ENCODE data around the gene TRIM47. TPM values are rescaled to one million over a fixed set of nuclear protein-coding genes. Genes with fewer than 3 reads are reported as not detected.
"Not testable (repeated sequence)": the region's sequence is repeated elsewhere in the genome, so short reads cannot be mapped to it uniquely, and the experiment has no call there.

The TRIM47 gene
- total RNA-seq, 1 donor from 2014 or later, result 33.4 TPM

GRCh38 chr17:75875182-75875939, 3.0 kb downstream of the TRIM47 start:
- intact Hi-C loops (cut with DNase I), result no loop called here
- ATAC-seq (ENCODE audit: poor library complexity) (no peak), DNase-seq (peak; percentile 65)

GRCh38 chr17:75874323-75875181, 3.8 kb downstream of the TRIM47 start:
- ATAC-seq (ENCODE audit: poor library complexity) (no peak), DNase-seq (no peak)
- intact Hi-C loops (cut with DNase I), result no loop called here

GRCh38 chr17:75873587-75874322, 4.6 kb downstream of the TRIM47 start:
- no peak for ATAC-seq (ENCODE audit: poor library complexity)

GRCh38 chr17:75872434-75873351, 5.7 kb downstream of the TRIM47 start:
- DNase-seq, result peak; percentile 89
- intact Hi-C loops (cut with DNase I), result no loop called here
- ATAC-seq (ENCODE audit: poor library complexity), result peak; percentile 54

More at GRCh38 chr17:75873587-75874322, 4.6 kb downstream of the TRIM47 start:
- no peak for DNase-seq
- intact Hi-C loops (cut with DNase I), result no loop called here

GRCh38 chr17:75870228-75870627, 8.2 kb downstream of the TRIM47 start:
- ATAC-seq (ENCODE audit: poor library complexity); DNase-seq; intact Hi-C loops (cut with DNase I): not testable (repeated sequence)

GRCh38 chr17:75869282-75870141, 8.9 kb downstream of the TRIM47 start:
- intact Hi-C loops (cut with DNase I), result no loop called here
- peak; percentile 50 for ATAC-seq (ENCODE audit: poor library complexity)
- peak; percentile 84 for DNase-seq

- intact Hi-C loops (cut with DNase I), result not testable (repeated sequence)
Observed at GRCh38 chr17:75868730-75869281, 9.6 kb downstream of the TRIM47 start.

GRCh38 chr17:75865404-75866188, 12.8 kb downstream of the TRIM47 start:
- DNase-seq; intact Hi-C loops (cut with DNase I); ATAC-seq (ENCODE audit: poor library complexity): not testable (repeated sequence)

More at GRCh38 chr17:75868730-75869281, 9.6 kb downstream of the TRIM47 start:
- ATAC-seq (ENCODE audit: poor library complexity); DNase-seq: not testable (repeated sequence)

GRCh38 chr17:75864887-75865286, 13.5 kb downstream of the TRIM47 start:
- intact Hi-C loops (cut with DNase I); ATAC-seq (ENCODE audit: poor library complexity); DNase-seq: not testable (repeated sequence)

- ATAC-seq (ENCODE audit: poor library complexity) (peak; percentile 83), DNase-seq (peak; percentile 83)
- intact Hi-C loops (cut with DNase I), result no loop called here
Observed at GRCh38 chr17:75864448-75864871, 13.9 kb downstream of the TRIM47 start.

GRCh38 chr17:75861927-75862317, 16.5 kb downstream of the TRIM47 start:
- ATAC-seq (ENCODE audit: poor library complexity) (peak; percentile 20), DNase-seq (no peak)
- intact Hi-C loops (cut with DNase I), result no loop called here

- intact Hi-C loops (cut with DNase I); ATAC-seq (ENCODE audit: poor library complexity); DNase-seq: not testable (repeated sequence)
Observed at GRCh38 chr17:75859358-75859757, 19.0 kb downstream of the TRIM47 start.

GRCh38 chr17:75856062-75856756, 22.2 kb downstream of the TRIM47 start:
- intact Hi-C loops (cut with DNase I), result no loop called here
- ATAC-seq (ENCODE audit: poor library complexity) (peak; percentile 63), DNase-seq (no peak)

- ATAC-seq (ENCODE audit: poor library complexity), result peak; percentile 93
- DNase-seq, result peak; percentile 99
- intact Hi-C loops (cut with DNase I), result no loop called here
Observed at GRCh38 chr17:75855310-75856061, 22.9 kb downstream of the TRIM47 start, which contains the start of gene WBP2. Gene WBP2 (minus strand): TSS chr17:75855335. CDS start chr17:75855297, 38 bp downstream.

All from Right ventricle myocardium superior (tissue), 1 donor.